Ishikawa (cell line): ENCODE results near the gene HRCT1.

Experiments
- CEBPB ChIP-seq: IDR thresholded peaks from 2 replicates; pipeline ENCODE4 v1.6.1; 2012
- CREB1 ChIP-seq: IDR thresholded peaks from 2 replicates; pipeline ENCODE4 v1.6.1; 2012; ENCODE audit warnings: low read depth
- EGR1 ChIP-seq: IDR thresholded peaks from 2 replicates; pipeline ENCODE4 v1.6.1; 2012
- EP300 ChIP-seq: IDR thresholded peaks from 2 replicates; pipeline ENCODE4 v1.6.1; 2012; ENCODE audit warnings: borderline replicate concordance
- FOXM1 ChIP-seq: IDR thresholded peaks from 2 replicates; pipeline ENCODE4 v1.6.1; 2012; ENCODE audit warnings: low read depth, borderline replicate concordance
- MAX ChIP-seq: IDR thresholded peaks from 2 replicates; pipeline ENCODE4 v1.6.1; 2012
- NFIC ChIP-seq: IDR thresholded peaks from 2 replicates; pipeline ENCODE4 v1.6.1; 2012
- RAD21 ChIP-seq: IDR thresholded peaks from 2 replicates; pipeline ENCODE4 v1.6.1; 2012; ENCODE audit warnings: low read depth
- REST ChIP-seq: IDR thresholded peaks from 2 replicates; pipeline ENCODE4 v1.6.1; 2012; ENCODE audit warnings: low read depth, mild to moderate bottlenecking
- TAF1 ChIP-seq: IDR thresholded peaks from 2 replicates; pipeline ENCODE4 v1.6.1; 2012; ENCODE audit warnings: low read depth, mild to moderate bottlenecking
- TCF12 ChIP-seq: IDR thresholded peaks from 2 replicates; pipeline ENCODE4 v1.6.1; 2012; ENCODE audit warnings: low read depth
- TEAD4 ChIP-seq: IDR thresholded peaks from 2 replicates; pipeline ENCODE4 v1.6.1; 2012
- USF1 ChIP-seq: IDR thresholded peaks from 2 replicates; pipeline ENCODE4 v1.6.1; 2012
- YY1 ChIP-seq: IDR thresholded peaks from 2 replicates; pipeline ENCODE4 v1.6.1; 2012; ENCODE audit warnings: low read depth
- ZBTB7A ChIP-seq: IDR thresholded peaks from 2 replicates; pipeline ENCODE4 v1.6.1; 2012; ENCODE audit warnings: low read depth

Gene HRCT1

GRCh38 chr9:35896570-35896969 lies 9.4 kb upstream of the HRCT1 start:
- TF ChIP-seq TCF12 = no peak
- TF ChIP-seq EGR1 = no peak
- no peak for TF ChIP-seq MAX
- TF ChIP-seq CEBPB = no peak
- no peak for TF ChIP-seq NFIC
- no peak for TF ChIP-seq YY1

- no peak for TF ChIP-seq EGR1
- no peak for TF ChIP-seq RAD21
- TF ChIP-seq CREB1 = no peak
- TF ChIP-seq EP300 = no peak
- TF ChIP-seq MAX = no peak
- no peak for TF ChIP-seq REST
- no peak for TF ChIP-seq NFIC
- TF ChIP-seq TCF12 = no peak
- TF ChIP-seq CEBPB = no peak
- TF ChIP-seq FOXM1 = no peak
- no peak for TF ChIP-seq USF1
- TF ChIP-seq TEAD4 = no peak
These were observed 7.7 kb upstream of the HRCT1 start for GRCh38 chr9:35898337-35898736.

- TF ChIP-seq NFIC (no peak), REST (no peak)
These were observed 7.0 kb upstream of the HRCT1 start for GRCh38 chr9:35899021-35899420.

- TF ChIP-seq RAD21 = peak; percentile 79
- TF ChIP-seq CEBPB = no peak
These were observed 3.0 kb upstream of the HRCT1 start for GRCh38 chr9:35903049-35903448.

- TF ChIP-seq NFIC (no peak), TEAD4 (no peak), EP300 (no peak), TAF1 (no peak), RAD21 (no peak), ZBTB7A (no peak), REST (no peak), EGR1 (no peak), MAX (no peak), CREB1 (no peak), FOXM1 (no peak), YY1 (no peak), USF1 (no peak), TCF12 (no peak), CEBPB (no peak)
These were observed 1.7 kb upstream of the HRCT1 start for GRCh38 chr9:35904338-35904737.
